ENCODE results near the gene OR2AE1. TPM values are rescaled to one million over a fixed set of nuclear protein-coding genes. Genes with fewer than 3 reads are reported as not detected.
A peak's percentile ranks its signal among the peaks of the same experiment; 100 is the strongest.

Gene OR2AE1
- total and polyA plus RNA-seq, 2 experiments from 2014 or later = not detected

DNA sequence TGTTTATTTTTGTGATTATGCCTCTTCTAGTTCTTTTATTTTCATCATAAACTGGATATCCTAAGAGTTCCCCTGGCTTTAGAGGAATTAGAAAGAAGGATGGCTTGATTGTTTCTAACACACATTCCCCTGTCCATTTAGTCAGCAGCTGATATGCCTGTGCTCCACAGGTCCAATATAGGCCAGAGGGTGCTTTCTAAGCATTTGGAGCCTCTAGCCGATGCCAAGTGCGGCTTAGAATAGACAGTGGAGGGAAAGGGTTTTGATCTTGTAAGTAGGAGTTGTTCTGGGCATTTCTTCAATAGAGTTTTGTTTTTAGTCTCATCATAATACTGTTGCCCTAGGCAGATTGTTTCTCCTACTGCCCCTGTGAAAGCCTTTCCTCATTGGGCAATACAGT, 42.5 kb downstream of the OR2AE1 start:
- WGBS (ENCODE audit: low lambda C conversion rate, missing lambda C conversion rate) = 83% methylated on average over 2 of the region's 2 CpGs
- no peak overlapping the region for H3K4me3 ChIP-seq
- no peaks in the 10 kb centered on the region for H3K9me3 ChIP-seq (ENCODE audit: low read depth)
- no peak overlapping the region for H3K4me2 ChIP-seq
- DNase-seq (ENCODE audit: low spot score) = no peak
- no peaks in the 10 kb centered on the region for H3K79me2 ChIP-seq
- H2AFZ ChIP-seq = no peak overlapping the region
- peak overlapping the region; percentile 78 for H3K27ac ChIP-seq
- no peaks in the 10 kb centered on the region for H3K27me3 ChIP-seq
- TF ChIP-seq, protein P1, sequence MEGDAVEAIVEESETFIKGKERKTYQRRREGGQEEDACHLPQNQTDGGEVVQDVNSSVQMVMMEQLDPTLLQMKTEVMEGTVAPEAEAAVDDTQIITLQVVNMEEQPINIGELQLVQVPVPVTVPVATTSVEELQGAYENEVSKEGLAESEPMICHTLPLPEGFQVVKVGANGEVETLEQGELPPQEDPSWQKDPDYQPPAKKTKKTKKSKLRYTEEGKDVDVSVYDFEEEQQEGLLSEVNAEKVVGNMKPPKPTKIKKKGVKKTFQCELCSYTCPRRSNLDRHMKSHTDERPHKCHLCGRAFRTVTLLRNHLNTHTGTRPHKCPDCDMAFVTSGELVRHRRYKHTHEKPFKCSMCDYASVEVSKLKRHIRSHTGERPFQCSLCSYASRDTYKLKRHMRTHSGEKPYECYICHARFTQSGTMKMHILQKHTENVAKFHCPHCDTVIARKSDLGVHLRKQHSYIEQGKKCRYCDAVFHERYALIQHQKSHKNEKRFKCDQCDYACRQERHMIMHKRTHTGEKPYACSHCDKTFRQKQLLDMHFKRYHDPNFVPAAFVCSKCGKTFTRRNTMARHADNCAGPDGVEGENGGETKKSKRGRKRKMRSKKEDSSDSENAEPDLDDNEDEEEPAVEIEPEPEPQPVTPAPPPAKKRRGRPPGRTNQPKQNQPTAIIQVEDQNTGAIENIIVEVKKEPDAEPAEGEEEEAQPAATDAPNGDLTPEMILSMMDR (IDR thresholded peaks at IDR 0.05; ENCODE audit: poor library complexity) = no peak
- TF ChIP-seq EZH2 (IDR thresholded peaks at IDR 0.05; ENCODE audit: borderline replicate concordance) = no peak
- no peak for TF ChIP-seq EZH2phosphoT487 (IDR thresholded peaks at IDR 0.05; ENCODE audit: low read depth, severe bottlenecking, unreplicated experiment)
- no peaks in the 10 kb centered on the region for H4K20me1 ChIP-seq (ENCODE audit: insufficient read depth, poor library complexity, severe bottlenecking)
- H3K9me2 ChIP-seq (replicated peaks; ENCODE audit: insufficient read depth) = no peaks in the 10 kb centered on the region
- H3K36me3 ChIP-seq (replicated peaks; ENCODE audit: insufficient read depth, low read depth) = no peaks in the 10 kb centered on the region
- H3K4me1 ChIP-seq (ENCODE audit: insufficient read depth) = peaks cover 19% of the 10 kb centered on the region

- Histone ChIP-seq H3K79me2 (no peaks in the 10 kb centered on the region), H3K4me3 (no peak overlapping the region), H4K20me1 (ENCODE audit: insufficient read depth, poor library complexity, severe bottlenecking) (no peaks in the 10 kb centered on the region), H2AFZ (no peak overlapping the region), H3K27ac (peak overlapping the region; percentile 78), H3K9me3 (ENCODE audit: low read depth) (no peaks in the 10 kb centered on the region), H3K4me1 (ENCODE audit: insufficient read depth) (peaks cover 20% of the 10 kb centered on the region), H3K9me2 (replicated peaks; ENCODE audit: insufficient read depth) (no peaks in the 10 kb centered on the region), H3K27me3 (no peaks in the 10 kb centered on the region), H3K4me2 (peak overlapping the region; percentile 61), H3K36me3 (replicated peaks; ENCODE audit: insufficient read depth, low read depth) (no peaks in the 10 kb centered on the region)
- DNase-seq (ENCODE audit: low spot score) = peak; percentile 31
- TF ChIP-seq EZH2phosphoT487 (IDR thresholded peaks at IDR 0.05; ENCODE audit: low read depth, severe bottlenecking, unreplicated experiment) (no peak), EZH2 (IDR thresholded peaks at IDR 0.05; ENCODE audit: borderline replicate concordance) (no peak)
- TF ChIP-seq, protein P1 (IDR thresholded peaks at IDR 0.05; ENCODE audit: poor library complexity) = no peak
- 31% methylated on average over 8 of the region's 8 CpGs for WGBS (ENCODE audit: low lambda C conversion rate, missing lambda C conversion rate)
These were observed 43.5 kb downstream of the OR2AE1 start for GRCh38 chr7:99833289-99833877.

DNA sequence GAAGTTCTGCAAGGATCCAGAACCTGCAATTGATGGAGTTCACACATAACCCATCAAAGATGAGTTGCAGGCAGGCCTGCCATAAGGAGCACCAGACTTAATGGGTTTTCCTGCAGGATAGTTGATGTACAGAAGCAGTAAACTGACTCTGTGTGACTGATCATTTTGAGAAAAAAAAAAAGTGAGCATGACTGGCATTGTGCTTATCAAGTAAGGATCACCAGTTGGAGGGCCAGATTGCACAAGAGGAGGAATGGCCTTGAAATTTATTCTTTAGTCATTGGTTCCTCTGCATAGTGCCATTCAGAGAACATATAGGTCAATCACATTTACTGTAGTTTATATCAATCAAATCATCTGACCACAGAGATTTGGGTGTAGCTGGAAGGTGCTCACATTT, 45.2 kb downstream of the OR2AE1 start:
- Histone ChIP-seq H3K9me2 (replicated peaks; ENCODE audit: insufficient read depth) (no peaks in the 10 kb centered on the region), H3K9me3 (ENCODE audit: low read depth) (no peaks in the 10 kb centered on the region), H3K79me2 (no peaks in the 10 kb centered on the region), H3K27ac (no peak overlapping the region), H3K4me2 (no peak overlapping the region), H3K36me3 (replicated peaks; ENCODE audit: insufficient read depth, low read depth) (no peaks in the 10 kb centered on the region), H3K4me3 (no peak overlapping the region), H3K27me3 (no peaks in the 10 kb centered on the region), H2AFZ (no peak overlapping the region), H3K4me1 (ENCODE audit: insufficient read depth) (peaks cover 33% of the 10 kb centered on the region), H4K20me1 (ENCODE audit: insufficient read depth, poor library complexity, severe bottlenecking) (no peaks in the 10 kb centered on the region)
- no peak for TF ChIP-seq EZH2 (IDR thresholded peaks at IDR 0.05; ENCODE audit: borderline replicate concordance)
- DNase-seq (ENCODE audit: low spot score) = no peak

- H3K4me3 ChIP-seq = no peak overlapping the region
- 58% methylated on average over 1 of the region's 1 CpG for WGBS (ENCODE audit: low lambda C conversion rate, missing lambda C conversion rate)
- TF ChIP-seq EZH2 (IDR thresholded peaks at IDR 0.05; ENCODE audit: borderline replicate concordance) (no peak), EZH2phosphoT487 (IDR thresholded peaks at IDR 0.05; ENCODE audit: low read depth, severe bottlenecking, unreplicated experiment) (no peak)
- TF ChIP-seq, protein P1 (IDR thresholded peaks at IDR 0.05; ENCODE audit: poor library complexity) = no peak
- H3K9me3 ChIP-seq (ENCODE audit: low read depth) = no peaks in the 10 kb centered on the region
- peak overlapping the region; percentile 93 for H3K27ac ChIP-seq
- H3K4me1 ChIP-seq (ENCODE audit: insufficient read depth) = peaks cover 51% of the 10 kb centered on the region
- no peaks in the 10 kb centered on the region for H3K9me2 ChIP-seq (replicated peaks; ENCODE audit: insufficient read depth)
- peak overlapping the region; percentile 48 for H3K4me2 ChIP-seq
- H3K36me3 ChIP-seq (replicated peaks; ENCODE audit: insufficient read depth, low read depth) = no peaks in the 10 kb centered on the region
- no peaks in the 10 kb centered on the region for H3K27me3 ChIP-seq
- H2AFZ ChIP-seq = no peak overlapping the region
- H4K20me1 ChIP-seq (ENCODE audit: insufficient read depth, poor library complexity, severe bottlenecking) = no peaks in the 10 kb centered on the region
- peak; percentile 53 for DNase-seq (ENCODE audit: low spot score)
- H3K79me2 ChIP-seq = no peaks in the 10 kb centered on the region
These were observed 47.2 kb downstream of the OR2AE1 start for GRCh38 chr7:99829524-99830160.
